CD4-positive, alpha-beta T cell treated with Interleukin-4 for 4 hours (primary cell): ENCODE results near the gene GIMAP8.
A peak's percentile ranks its signal among the peaks of the same experiment; 100 is the strongest.
"Not testable (repeated sequence)": the region's sequence is repeated elsewhere in the genome, so short reads cannot be mapped to it uniquely, and the experiment has no call there.

ENCODE experiments used
- DNase-seq: peaks from one replicate; pipeline ENCODE4 v3.0.0-alpha.2; 2020

Gene GIMAP8

DNA sequence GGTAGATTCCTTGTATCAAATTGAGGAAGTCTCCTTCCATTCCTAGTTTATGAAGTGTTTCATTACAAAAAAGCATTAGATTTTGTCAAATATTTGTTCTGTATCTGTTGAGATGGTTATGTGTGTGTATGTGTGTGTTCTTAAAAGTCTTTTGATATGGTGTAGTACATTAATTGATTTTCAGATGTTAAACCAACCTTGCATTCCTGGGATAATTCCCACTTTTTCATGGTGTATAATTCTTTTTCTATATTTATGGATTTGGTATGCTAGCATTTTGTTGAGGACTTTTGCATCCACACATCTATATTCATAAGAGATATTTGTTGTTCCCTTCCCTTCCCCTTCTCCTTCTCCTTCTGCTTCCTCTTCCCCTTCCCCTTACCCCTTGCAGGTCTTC, 8.9 kb upstream of the GIMAP8 start:
- no peak for DNase-seq

DNA sequence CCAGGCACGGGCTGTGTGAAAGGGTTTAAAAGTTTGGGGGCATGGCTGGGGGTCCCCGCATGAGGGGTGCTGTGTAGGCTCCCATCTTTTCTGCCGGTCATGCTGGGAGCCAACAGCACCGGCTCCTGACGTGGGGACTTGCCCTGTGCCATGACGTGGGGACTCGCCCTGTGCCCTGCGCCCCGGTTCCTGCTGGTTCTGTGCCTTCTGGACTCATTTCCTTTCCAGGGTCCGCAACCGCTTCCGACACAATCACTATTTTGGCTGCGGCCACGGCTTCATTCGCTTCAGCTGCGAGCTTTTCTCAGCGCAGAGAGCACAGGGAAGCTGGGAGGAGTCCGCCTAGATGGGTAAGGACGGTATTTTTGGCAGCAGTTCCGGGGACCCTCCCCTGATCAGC, 7.6 kb upstream of the GIMAP8 start:
- no peak for DNase-seq

DNA sequence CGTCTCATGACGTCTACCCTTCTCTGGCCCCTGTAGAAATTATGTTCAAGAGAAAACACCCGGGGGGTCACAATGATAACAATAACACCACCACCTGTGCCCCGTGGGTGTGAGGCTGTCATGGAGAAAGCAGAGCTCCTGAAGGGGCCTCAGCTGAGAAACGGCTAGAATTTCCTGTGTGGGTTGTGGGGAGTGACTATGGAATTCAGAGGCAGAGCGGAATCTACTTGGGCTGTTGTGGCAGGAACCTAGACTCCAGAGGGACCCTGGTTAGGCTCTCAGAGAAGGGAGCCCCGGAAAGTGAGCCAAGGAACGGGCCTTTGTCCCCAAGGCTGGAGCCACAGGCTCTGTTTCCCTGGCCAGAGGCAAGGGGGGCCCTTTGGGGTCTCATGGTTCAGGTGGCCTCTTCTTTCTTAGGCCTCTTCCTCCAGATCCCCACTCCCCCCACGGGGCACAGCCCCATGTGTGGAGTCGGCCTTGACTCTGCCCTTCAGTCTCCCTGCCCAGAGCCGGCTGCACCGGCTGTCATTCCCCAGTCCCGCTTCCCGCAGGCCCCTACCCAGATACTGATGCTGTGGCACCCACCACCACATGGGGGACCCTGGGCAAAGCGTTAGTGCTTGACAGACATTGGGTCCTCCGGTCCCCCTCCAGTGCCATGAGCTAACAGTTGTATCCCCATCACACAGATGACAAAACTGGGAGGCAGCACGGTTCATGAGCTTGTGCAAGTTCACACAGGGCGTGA, 6.5 kb upstream of the GIMAP8 start:
- DNase-seq = no peak

DNA sequence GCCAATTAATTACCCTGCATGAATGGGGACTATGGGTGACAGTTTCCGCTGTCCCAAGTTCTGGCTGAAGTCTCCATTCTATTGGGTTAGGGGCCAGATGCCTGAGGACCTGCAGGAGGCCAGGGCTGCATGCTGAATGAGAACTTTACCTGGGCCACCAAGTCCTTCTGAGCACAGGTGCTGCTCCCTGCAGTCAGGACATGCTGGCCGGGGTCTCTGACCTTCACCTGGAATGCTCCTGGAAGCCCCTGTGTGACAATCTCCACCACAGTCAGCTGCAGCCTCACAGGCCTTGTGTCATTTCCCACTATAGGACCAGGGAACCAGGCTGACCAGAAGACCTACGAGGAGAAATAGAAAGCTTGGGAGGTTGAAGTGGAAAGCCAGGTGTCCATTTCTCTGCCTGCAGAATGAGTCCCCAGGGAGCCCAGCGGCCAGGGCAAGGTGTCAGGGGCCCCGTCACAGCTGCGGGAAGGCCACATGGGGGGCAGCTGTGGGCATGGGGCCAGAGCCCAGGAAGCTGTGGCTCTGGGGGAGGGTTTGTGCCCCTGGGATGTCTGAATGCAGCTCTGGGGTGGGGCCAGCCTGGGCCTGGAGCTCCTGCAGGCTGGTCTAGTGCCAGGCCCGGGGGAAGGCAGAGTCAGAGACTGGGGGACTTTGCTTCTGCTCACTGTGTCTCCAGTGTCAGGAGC, 5.6 kb upstream of the GIMAP8 start:
- no peak for DNase-seq

DNA sequence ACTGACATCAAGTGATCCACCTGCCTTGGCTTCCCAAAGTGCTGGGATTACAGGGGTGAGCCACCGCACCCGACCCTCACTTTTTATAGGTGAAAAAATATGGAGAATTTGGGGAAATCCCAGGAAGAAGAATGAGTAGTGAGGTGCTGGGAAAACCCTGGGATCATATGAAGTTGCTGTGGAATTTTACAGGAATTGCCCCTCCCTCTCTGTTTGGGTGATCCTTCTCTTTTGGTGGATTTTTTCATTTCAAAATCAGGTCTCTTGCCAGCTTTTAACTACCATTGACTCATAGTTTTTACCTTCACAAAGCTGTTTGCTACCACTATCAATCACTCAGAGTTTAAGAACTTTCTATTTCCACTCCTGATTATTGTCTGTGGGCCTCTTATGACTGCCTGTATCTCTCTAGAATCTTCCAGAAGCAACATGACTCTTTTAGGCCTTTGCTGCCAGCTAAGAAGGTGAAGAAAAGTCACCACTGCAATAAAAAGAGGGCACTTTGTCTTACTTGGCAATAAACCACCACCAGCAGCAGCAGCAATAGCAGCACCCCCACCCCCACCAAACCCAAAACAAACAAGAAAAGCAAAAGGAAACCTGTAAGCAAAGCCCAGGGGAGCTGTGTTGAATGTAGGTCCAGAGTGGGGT, 4.0 kb upstream of the GIMAP8 start:
- DNase-seq = peak; percentile 61

DNA sequence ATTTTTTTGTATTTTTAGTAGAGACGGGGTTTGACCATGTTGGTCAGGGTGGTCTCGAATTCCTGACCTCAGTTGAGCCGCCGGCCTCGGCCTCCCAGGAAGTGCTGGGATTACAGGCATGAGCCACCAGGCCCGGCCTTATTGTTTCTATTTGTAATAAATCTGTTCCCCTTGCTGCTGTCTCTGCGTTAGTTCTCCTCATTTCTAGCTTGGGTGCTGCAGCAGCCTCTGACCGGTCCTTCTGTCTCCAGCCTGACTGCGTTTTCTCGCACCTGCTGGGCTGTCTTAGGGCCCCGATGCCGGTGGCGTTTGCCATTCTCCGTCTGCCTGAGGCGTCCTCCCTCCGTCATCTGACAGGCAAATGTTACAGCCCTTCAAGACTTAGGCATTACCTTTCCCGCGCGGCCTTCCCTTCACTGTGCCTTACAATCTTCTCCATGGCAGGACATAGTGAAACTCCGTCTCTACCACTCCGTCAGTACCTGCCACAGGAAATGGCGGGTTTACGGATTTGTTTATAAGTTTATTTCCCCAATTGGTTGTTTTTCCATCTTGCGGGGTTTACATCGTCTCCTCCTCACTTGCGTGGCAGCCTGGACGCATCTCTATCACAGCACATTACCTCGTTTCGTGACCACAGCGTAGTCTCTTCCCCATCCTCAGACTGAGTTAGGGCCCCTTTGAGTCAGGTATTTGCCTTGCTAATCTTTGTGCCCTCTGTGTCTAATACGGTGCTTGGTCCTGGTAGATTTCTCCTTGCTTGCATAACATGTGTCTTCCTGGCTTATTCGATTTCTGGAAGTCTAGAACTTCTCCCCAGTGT, 2.3 kb upstream of the GIMAP8 start:
- no peak for DNase-seq

DNA sequence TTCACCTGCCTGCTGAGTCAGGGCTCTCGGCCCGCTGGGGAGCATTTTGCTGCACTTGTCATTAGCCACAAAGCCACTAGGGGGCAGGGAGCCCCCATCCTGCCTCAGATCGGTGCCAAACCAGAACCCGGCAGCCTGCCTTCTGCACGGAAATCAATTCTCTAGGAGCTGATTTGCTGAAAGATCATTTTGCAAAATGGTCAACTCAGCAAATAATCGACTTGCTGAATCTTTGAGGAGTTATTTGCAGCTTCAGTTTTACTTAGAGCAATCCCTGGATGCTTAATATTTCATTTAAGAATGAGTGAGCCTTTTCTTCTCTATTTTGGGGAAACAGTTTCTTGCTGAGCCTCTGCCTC, 1.7 kb upstream of the GIMAP8 start:
- DNase-seq = peak; percentile 93

DNA sequence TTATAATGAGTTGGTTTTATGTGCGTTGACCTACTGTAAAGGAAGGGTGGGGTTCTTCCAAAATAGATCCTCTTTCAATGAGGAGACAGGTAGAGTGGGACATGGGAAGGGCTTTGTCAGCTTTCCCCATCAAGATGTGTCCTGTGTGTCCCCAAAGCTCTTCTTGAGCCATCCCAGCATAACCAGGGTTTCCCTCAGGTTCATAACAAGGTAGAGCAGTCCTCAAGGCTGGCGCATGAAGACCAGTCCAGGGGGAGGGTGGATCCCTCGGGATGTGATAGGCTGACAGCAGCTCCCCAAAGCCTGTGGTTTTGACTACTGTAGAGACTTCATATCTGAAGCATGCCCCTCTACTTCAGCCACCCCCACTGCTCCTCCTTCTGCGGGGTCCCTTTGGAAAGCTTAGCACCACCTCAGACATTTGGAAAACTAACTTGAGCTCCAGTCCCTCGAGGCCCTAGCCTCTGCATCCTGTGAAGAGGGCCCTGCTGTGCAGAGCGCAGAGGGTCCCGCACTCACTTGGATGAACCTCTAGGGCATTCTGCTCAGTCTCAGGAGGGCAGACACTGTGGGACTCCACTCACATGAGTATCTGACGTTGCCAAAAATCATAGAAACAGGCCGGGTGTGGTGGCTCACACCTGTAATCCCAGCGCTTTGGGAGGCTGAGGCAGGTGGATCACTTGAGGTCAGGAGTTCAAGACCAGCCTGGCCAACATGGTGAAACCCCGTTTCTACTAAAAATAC, 1.1 kb upstream of the GIMAP8 start:
- peak; percentile 25 for DNase-seq

DNA sequence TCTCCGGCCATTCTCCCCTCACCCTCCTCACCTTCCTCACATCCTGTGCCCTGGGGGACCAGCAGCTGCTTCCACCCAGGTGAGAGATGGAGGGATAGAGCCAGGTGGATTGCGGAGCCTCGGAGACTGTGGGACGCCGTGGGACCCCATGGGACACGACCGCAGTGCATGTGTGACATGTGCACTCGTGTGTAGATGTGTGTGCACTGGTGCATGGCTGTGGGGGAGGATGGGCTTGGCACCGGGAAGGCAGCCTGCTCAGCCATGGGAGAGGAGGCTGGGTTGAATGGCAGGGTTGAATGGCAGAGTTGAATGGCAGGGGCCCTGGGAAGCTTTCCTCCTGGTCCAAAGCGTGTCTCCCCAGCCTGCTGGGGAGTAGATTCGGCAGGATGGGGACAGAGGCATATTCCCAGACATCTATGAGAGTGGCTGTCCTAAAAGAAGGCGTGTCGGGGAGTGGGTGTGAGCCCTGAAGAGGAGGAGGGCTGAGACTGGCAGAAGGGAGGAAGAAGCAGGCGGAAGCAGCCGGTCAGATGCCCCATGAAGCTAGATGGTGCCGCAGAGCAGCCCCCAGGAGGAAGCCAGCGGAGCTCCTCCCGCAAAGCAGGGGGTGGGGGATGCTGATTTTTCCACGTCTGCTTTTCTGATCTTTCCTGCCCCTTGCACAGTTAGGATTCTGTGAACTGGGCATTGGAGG, 815 bp downstream of the GIMAP8 start:
- DNase-seq = peak; percentile 91

DNA sequence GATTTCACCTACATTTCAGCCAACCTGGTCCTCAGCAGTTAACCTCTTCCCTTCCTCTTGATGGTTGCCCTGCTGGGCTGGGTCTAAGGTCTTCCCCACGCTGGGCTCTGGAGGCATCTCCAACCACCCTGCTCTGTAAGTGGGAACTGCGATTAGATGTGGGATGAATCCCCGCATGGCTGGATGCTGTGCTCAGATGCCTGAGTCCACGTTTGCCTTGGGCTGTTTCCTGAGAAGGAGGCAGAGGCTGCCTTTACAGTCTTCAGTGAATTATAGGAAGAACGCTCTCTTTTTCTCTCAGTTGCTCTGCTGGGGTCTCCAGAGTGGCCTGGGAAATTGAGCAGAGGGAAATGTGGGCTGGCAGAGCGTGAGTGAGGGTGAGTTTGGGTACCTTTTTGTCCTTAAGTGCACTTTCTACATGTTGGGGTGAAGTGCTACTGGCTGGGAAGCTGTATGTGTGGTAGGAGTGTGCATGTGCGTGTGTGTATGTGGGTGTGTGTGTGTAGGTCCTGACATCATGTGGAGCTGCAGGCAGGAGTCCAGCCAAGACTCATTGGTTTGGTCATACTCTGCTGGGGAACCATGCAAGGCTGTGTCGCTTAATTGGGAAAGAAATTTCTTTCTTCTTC, 1.5 kb downstream of the GIMAP8 start:
- DNase-seq = peak; percentile 76

DNA sequence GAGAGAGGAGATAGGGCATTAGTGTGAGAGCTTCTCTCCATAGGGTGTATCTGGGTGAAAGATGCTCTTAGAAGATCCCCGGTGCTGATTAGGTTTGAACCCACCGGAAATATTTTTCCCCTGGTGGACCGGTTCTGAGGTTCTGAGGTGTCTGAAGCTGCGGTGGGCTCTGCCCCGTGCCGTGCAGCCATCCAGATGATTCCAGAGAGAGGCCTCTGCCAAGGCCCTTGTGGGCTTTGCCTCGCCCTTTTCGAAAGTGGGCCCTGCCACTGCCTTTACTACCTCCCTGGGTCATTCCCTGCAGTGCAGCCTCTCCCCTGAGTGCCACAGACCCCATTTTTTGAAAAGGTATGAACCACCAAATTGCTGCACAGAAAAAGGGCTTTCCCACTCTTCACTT, 2.8 kb downstream of the GIMAP8 start:
- DNase-seq = peak; percentile 64

DNA sequence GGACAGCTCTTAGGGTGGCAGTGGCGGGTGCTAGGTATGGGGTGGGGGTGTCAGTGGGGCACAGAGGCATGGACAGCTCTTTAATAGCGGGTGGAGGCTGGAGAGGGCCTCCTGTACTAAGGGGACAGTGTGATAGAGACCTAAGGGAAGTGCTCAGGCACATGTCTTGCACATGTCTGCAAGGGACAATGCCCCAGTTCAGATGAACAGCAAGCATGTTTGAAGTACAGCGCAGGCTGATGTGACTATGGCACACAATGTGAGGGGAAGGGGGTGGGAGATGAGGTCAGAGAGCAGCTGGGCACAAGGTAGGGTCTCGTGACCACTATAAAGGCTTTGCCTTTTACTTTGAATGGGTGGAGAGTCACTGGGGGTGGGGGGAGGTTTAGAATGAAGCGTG, 3.5 kb downstream of the GIMAP8 start:
- peak; percentile 24 for DNase-seq

DNA sequence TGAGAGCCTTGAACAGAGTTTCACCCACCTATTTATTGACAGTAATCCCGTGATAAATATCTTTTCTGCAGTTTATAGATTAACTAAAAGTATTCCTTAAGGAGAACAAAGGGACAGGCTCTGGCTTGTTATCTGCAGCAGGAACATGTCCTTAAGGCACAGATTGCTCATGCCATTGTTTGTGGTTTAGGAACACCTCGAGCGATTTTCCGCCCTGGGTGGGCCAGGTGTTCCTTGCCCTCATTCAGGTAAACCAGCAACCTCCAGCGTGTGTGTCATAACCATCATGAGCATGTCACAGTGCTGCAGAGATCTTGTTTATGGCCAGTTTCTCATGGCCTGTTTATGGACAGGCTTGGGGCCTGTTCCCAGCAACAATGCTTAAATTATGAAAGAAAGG, 6.6 kb downstream of the GIMAP8 start:
- DNase-seq = not testable (repeated sequence)

DNA sequence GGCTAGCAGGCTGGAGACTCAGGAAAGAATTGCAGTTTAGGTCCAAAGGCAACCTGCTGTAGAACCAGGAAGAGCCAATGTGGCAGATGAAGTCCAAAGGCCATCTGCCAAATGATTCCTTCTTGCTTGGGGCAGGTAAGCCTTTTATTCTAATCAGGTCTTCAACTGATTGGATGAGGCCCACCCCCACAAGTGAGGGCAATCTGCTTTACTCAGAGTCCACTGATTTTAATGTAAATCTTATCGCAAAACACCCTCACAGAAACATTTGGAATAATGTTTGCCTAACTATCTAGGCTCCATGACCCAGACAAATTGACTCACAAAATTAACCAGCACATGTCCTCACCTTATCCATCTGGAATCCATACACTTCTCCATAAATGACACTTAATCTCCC, 7.8 kb downstream of the GIMAP8 start:
- DNase-seq = no peak

DNA sequence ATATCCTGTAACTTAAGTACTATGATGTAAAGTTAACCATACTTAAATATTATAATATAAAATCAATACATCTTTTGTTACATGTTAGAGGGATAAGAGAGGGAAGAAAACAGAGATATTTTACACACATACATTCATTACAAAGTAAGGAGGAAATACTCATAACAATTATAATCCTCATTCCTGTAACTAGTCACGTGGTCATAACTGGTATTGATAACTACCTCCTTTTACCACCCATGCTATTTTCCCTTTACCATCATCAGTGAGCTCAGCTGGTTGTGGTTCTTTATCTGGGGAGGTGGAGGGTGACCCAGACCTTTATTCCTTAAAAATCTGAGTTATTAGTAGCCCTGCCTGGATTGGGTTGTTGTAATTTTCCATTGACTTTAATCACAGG, 8.3 kb downstream of the GIMAP8 start:
- DNase-seq = no peak

DNA sequence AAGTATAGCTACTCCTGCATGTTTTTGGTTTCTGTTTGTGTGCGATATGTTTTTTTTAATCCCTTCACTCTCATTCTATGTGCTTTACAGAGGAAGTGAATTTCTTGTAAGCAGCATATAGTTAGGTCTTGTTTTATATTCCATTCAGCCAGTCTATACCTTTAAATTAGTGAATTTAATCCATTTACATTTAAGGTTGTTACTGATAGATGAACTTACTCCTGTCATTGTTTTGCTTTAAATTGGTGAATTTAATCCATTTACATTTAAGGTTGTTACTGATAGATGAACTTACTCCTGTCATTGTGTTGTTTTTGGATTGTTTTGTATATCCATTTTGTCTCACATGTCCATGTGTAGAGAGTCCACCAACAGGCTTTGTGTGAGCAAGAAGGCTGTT, 11.1 kb downstream of the GIMAP8 start:
- no peak for DNase-seq

DNA sequence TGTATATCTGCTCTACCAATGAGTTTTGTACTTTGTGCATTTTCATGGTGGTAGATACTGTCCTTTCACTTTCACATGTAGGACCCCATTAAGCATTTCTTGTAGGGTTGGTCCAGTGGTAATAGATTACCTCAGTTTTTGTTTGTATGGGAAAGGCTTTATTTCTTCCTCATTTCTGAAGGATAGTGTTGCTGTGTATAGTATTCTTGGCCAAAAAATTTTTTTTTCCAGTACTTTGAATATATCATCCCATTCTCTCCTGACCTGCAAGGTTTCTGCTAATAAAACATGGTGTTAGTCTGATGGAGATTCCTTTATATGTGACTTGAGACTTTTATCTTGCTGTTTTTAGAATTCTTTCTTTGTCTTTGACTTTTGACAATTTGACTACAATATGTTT, 12.0 kb downstream of the GIMAP8 start:
- no peak for DNase-seq

DNA sequence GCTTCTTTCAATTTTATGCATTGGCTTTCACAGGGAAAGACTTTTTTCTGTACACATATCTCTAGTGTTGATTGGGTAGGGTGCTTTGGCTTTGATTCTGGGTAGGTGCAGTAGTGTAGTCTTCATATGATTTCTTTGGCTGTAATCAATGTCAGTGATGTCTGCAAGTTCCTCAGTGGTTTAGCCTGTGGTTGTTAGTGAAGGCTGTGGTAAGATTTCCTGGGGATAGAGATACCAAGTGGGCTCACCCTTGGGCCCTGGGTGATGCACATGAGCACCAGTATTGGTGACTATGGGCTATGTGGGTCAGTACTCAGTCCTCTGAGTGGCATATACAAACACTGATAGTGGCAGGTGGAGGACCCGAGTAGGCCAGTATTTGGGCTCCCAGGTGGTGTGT, 13.0 kb downstream of the GIMAP8 start:
- DNase-seq = peak; percentile 33

DNA sequence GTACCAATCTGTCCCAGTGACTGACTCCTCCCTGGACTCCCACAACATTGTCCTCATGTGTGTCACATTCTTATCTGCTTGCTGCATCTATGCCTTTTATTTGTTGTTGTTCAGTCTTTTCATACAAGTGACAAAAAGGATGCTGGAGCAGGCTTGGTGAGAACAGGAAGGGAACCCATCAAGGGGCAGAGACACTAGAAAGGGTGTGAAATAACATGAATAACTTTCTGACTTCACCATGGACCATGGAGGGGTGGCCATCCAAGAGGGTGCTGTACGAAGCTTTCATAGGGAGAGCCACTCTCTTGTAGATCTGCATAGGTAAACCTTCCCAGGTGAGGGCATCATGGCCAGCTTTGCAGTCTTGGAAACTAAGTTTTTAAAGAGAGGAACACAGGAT, 14.5 kb downstream of the GIMAP8 start:
- DNase-seq = no peak

DNA sequence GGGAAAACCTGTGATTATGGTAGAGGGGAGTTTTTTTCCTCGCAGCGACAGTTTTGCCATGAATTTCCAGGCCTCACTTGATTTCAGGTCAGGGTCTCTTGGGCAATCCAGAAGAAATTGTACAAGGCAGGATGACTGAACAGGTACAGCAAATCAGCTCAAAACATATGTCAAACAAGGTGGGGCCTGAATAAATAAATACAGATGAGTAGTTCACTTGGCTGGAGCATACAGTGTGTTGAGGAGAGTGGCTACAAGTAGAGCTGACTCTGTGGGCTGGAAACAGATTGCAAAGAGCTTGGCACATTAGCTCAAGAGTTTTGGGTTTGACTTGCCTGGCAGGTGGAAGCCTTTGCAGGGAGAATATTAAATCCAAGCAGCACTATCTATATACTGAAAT, 15.0 kb downstream of the GIMAP8 start:
- DNase-seq = no peak

DNA sequence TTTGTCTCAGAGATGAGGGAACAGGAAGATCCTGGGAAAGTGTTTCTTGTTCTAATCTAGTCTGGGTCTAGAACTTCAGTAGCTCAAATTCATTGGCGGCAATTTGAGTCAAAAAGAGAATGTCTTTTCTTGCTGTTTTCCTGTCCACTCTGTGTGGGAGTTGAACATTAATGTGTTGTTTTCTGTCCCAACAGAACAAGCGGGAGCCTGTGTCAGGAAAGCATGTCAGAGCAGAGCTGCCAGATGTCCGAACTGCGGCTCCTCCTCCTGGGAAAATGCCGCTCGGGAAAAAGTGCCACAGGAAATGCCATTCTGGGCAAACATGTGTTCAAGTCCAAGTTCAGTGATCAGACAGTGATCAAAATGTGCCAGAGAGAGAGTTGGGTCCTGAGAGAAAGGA, 16.0 kb downstream of the GIMAP8 start:
- no peak for DNase-seq

DNA sequence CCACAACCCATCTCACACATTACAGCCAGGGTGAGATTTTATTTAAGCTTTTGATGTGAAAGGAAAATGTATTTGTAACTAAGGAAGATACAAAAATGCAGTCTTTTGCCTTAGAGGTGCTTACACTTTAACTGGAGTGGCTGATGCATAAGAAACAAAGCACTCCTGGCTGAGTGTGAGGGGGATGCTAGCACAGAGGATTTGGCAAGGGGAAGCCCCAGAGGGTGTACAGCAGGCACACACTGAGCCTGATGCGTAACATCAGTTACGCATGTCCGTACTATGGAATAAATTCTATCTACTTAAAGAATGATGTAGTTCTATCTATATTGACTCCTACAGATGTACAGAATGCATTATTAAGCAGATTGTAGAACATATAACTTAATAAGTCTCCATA, 17.8 kb downstream of the GIMAP8 start:
- DNase-seq = no peak
